ENCODE measurements around the gene KLK15.

The KLK15 gene

GRCh38 chr19:50843701-50844221 is 10.4 kb upstream of the KLK15 start:
- no peak for DNase-seq (ENCODE audit: low read depth, low spot score)

- DNase-seq (ENCODE audit: low read depth, low spot score), result no peak
Measured at GRCh38 chr19:50843205-50843604, 9.8 kb upstream of the KLK15 start.

- DNase-seq (ENCODE audit: low read depth, low spot score), result no peak
Measured at GRCh38 chr19:50842130-50842529, 8.8 kb upstream of the KLK15 start.

GRCh38 chr19:50839712-50840655 is 6.6 kb upstream of the KLK15 start:
- no peak for DNase-seq (ENCODE audit: low read depth, low spot score)

GRCh38 chr19:50838239-50838638 is 4.9 kb upstream of the KLK15 start:
- DNase-seq (ENCODE audit: low read depth, low spot score), result no peak

GRCh38 chr19:50837300-50837699 is 3.9 kb upstream of the KLK15 start:
- DNase-seq (ENCODE audit: low read depth, low spot score), result no peak

GRCh38 chr19:50836543-50837195 is 3.3 kb upstream of the KLK15 start:
- DNase-seq (ENCODE audit: low read depth, low spot score), result no peak

- DNase-seq (ENCODE audit: low read depth, low spot score), result no peak
Measured at GRCh38 chr19:50835785-50836542, 2.6 kb upstream of the KLK15 start.

GRCh38 chr19:50835103-50835784 is 1.9 kb upstream of the KLK15 start:
- DNase-seq (ENCODE audit: low read depth, low spot score), result no peak

GRCh38 chr19:50833802-50834167 is 411 bp upstream of the KLK15 start:
- no peak for DNase-seq (ENCODE audit: low read depth, low spot score)

- DNase-seq (ENCODE audit: low read depth, low spot score), result no peak
Measured at GRCh38 chr19:50832666-50833065, 708 bp downstream of the KLK15 start.

GRCh38 chr19:50831026-50831396 is 2.4 kb downstream of the KLK15 start:
- DNase-seq (ENCODE audit: low read depth, low spot score), result no peak

GRCh38 chr19:50830266-50831025 is 2.9 kb downstream of the KLK15 start:
- DNase-seq (ENCODE audit: low read depth, low spot score), result no peak

GRCh38 chr19:50829801-50830200 is 3.6 kb downstream of the KLK15 start:
- no peak for DNase-seq (ENCODE audit: low read depth, low spot score)

- no peak for DNase-seq (ENCODE audit: low read depth, low spot score)
Measured at GRCh38 chr19:50827476-50827875, 5.9 kb downstream of the KLK15 start.

- no peak for DNase-seq (ENCODE audit: low read depth, low spot score)
Measured at GRCh38 chr19:50826492-50827240, 6.7 kb downstream of the KLK15 start.

- DNase-seq (ENCODE audit: low read depth, low spot score), result no peak
Measured at GRCh38 chr19:50823389-50824042, 9.9 kb downstream of the KLK15 start, which contains the start of gene KLK1. KLK1 (minus strand) TSS chr19:50823787; CDS start chr19:50823748, 39 bp downstream.

- DNase-seq (ENCODE audit: low read depth, low spot score), result no peak
Measured at GRCh38 chr19:50822661-50823208, 10.6 kb downstream of the KLK15 start.

- no peak for DNase-seq (ENCODE audit: low read depth, low spot score)
Measured at GRCh38 chr19:50821622-50822021, 11.8 kb downstream of the KLK15 start.
